SK-N-SH (cell line): ENCODE data around the gene BRSK1. TPM values are rescaled to one million over a fixed set of nuclear protein-coding genes. Genes with fewer than 3 reads are reported as not detected.

Experiments
- CTCF ChIA-PET: fragments of 300-600, 350-600 bp; formaldehyde crosslinking; extraction: SDS; loops from one replicate; lab custom pipeline; 2021; lab: Yijun Ruan, JAX
- POLR2A ChIA-PET: fragments of 350-600 bp; sonication (Branson Sonifier 250); formaldehyde crosslinking; extraction: SDS; loops from one replicate; lab custom pipeline; 2020; ENCODE audit warnings: antibody characterized with exemption, inconsistent platforms; lab: Yijun Ruan, JAX
- DNase-seq: peaks from one replicate; pipeline ENCODE4 v3.0.0; 2012
- H2AFZ ChIP-seq: fragments of 200-600 bp; sonication (generic); 2 replicates; pipeline ENCODE4 v1.8.1; 2016; ENCODE audit warnings: antibody characterized with exemption, mild to moderate bottlenecking, low read depth
- H3F3A ChIP-seq: fragments of 200-600 bp; sonication (generic); replicated peaks from 2 replicates; pipeline ENCODE3; 2016; ENCODE audit warnings: antibody characterized with exemption, mild to moderate bottlenecking; ENCODE audit not compliant: insufficient read depth
- H3K27ac ChIP-seq, 2 experiments: fragments of 200-500 bp in 1 of 2; fragments of 200-600 bp in 1 of 2; sonication (Bioruptor generic) in 1 of 2; sonication (generic), shearing (Covaris generic) in 1 of 2; 2 replicates each; pipeline versions ENCODE4 v1.5.1 to v1.6.1; 2014 to 2016; ENCODE audit warnings: low read depth in 2 of 2, inconsistent platforms in 1 of 2, low read length in 1 of 2, mild to moderate bottlenecking in 1 of 2, mixed read lengths in 1 of 2
- H3K27me3 ChIP-seq: fragments of 200-600 bp; sonication (generic), shearing (Covaris generic); 2 replicates; pipeline ENCODE4 v1.6.1; 2016; ENCODE audit warnings: mixed run types; ENCODE audit not compliant: insufficient read depth
- H3K36me3 ChIP-seq, 2 experiments: fragments of 200-500 bp in 1 of 2; fragments of 200-600 bp in 1 of 2; sonication (Bioruptor generic) in 1 of 2; sonication (generic) in 1 of 2; replicated peaks in 1 of 2; 2 replicates each; pipeline versions ENCODE3 to v1.5.1; 2014 to 2016; ENCODE audit warnings: low read length in 1 of 2, mild to moderate bottlenecking in 1 of 2; ENCODE audit not compliant: insufficient read depth in 2 of 2, control insufficient read depth in 1 of 2
- H3K4me1 ChIP-seq, 2 experiments: fragments of 200-500 bp in 1 of 2; fragments of 200-600 bp in 1 of 2; sonication (Bioruptor generic) in 1 of 2; sonication (generic), shearing (Covaris generic) in 1 of 2; 2 replicates each; pipeline versions ENCODE4 v1.5.1 to v1.6.1; 2014 to 2016; ENCODE audit warnings: low read depth in 1 of 2, low read length in 1 of 2, mixed run types in 1 of 2; ENCODE audit not compliant: insufficient read depth in 2 of 2, control insufficient read depth in 1 of 2
- H3K4me2 ChIP-seq: fragments of 200-600 bp; sonication (generic), shearing (Covaris generic); 2 replicates; pipeline ENCODE4 v1.6.1; 2017; ENCODE audit warnings: mixed run types
- H3K4me3 ChIP-seq, 2 experiments: fragments of 200-500 bp in 1 of 2; fragments of 200-600 bp in 1 of 2; sonication (Bioruptor generic) in 1 of 2; sonication (generic), shearing (Covaris generic) in 1 of 2; 2 replicates each; pipeline versions ENCODE4 v1.5.1 to v1.8.1; 2014 to 2016; ENCODE audit warnings: low read depth in 2 of 2, inconsistent platforms in 1 of 2, low read length in 1 of 2, mild to moderate bottlenecking in 1 of 2, mixed read lengths in 1 of 2, moderate library complexity in 1 of 2
- H3K79me2 ChIP-seq: fragments of 200-600 bp; sonication (generic); 2 replicates; pipeline ENCODE4 v1.8.1; 2017; ENCODE audit warnings: mild to moderate bottlenecking; ENCODE audit not compliant: insufficient read depth
- H3K9ac ChIP-seq: fragments of 200-600 bp; sonication (generic); 2 replicates; pipeline ENCODE4 v1.6.1; 2017; ENCODE audit warnings: mixed run types
- H3K9me2 ChIP-seq: fragments of 200-600 bp; sonication (generic); 2 replicates; pipeline ENCODE4 v1.6.1; 2017; ENCODE audit warnings: mixed run types
- H3K9me3 ChIP-seq: fragments of 200-600 bp; sonication (generic); 2 replicates; pipeline ENCODE4 v1.6.1; 2017; ENCODE audit warnings: mixed run types, mild to moderate bottlenecking, moderate library complexity
- H4K20me1 ChIP-seq: fragments of 200-600 bp; sonication (generic); 2 replicates; pipeline ENCODE4 v1.6.1; 2017; ENCODE audit warnings: mild to moderate bottlenecking, mixed run types; ENCODE audit not compliant: insufficient read depth
- CHD2 ChIP-seq: fragments of 150-350 bp; IDR thresholded peaks from 2 replicates; pipeline ENCODE4 v1.6.1; 2018; ENCODE audit warnings: low read length; ENCODE audit not compliant: partially characterized antibody
- CTCF ChIP-seq: fragments of 200-600 bp; sonication (generic); IDR thresholded peaks from 2 replicates; pipeline ENCODE4 v1.6.1; 2017; ENCODE audit warnings: antibody characterized with exemption, mild to moderate bottlenecking, moderate library complexity
- FOXM1 ChIP-seq: IDR thresholded peaks from 2 replicates; pipeline ENCODE4 v1.4.0; 2012; ENCODE audit warnings: low read depth, mild to moderate bottlenecking
- GABPA ChIP-seq: IDR thresholded peaks from 2 replicates; pipeline ENCODE4 v1.4.0; 2012; ENCODE audit warnings: low read depth, mild to moderate bottlenecking
- MAX ChIP-seq: IDR thresholded peaks from 2 replicates; pipeline ENCODE4 v1.4.0; 2012; ENCODE audit warnings: low read depth
- NRF1 ChIP-seq: IDR thresholded peaks from 2 replicates; pipeline ENCODE4 v1.6.1; 2012; ENCODE audit warnings: low read depth, mild to moderate bottlenecking, low read length
- PBX3 ChIP-seq: IDR thresholded peaks from 2 replicates; pipeline ENCODE4; 2012
- REST ChIP-seq: IDR thresholded peaks from 2 replicates; pipeline ENCODE4 v1.6.1; 2012; ENCODE audit warnings: mild to moderate bottlenecking, low read depth, low read length, moderate library complexity
- RFX5 ChIP-seq: IDR thresholded peaks from 2 replicates; pipeline ENCODE4 v1.6.1; 2012; ENCODE audit warnings: mild to moderate bottlenecking, improper control_type of control experiment, low read length
- RXRA ChIP-seq: IDR thresholded peaks from 2 replicates; pipeline ENCODE4 v1.4.0; 2012; ENCODE audit warnings: low read depth, mild to moderate bottlenecking, borderline replicate concordance
- SIN3A ChIP-seq: IDR thresholded peaks from 2 replicates; pipeline ENCODE4 v1.6.1; 2012; ENCODE audit warnings: low read depth, mild to moderate bottlenecking, low read length, moderate library complexity, borderline replicate concordance
- SMC3 ChIP-seq: IDR thresholded peaks from 2 replicates; pipeline ENCODE4 v1.6.1; 2012; ENCODE audit warnings: low read depth, low read length, improper control_type of control experiment
- USF1 ChIP-seq: IDR thresholded peaks from 2 replicates; pipeline ENCODE4 v1.4.0; 2012; ENCODE audit warnings: low read depth, borderline replicate concordance
- USF2 ChIP-seq: fragments of 150-350 bp; IDR thresholded peaks from 2 replicates; pipeline ENCODE4 v1.6.1; 2017; ENCODE audit warnings: antibody characterized with exemption, low read length, low read depth, borderline replicate concordance
- YY1 ChIP-seq: IDR thresholded peaks from 2 replicates; pipeline ENCODE4 v1.4.0; 2012; ENCODE audit warnings: low read depth, mild to moderate bottlenecking
- WGBS: methylation state at CpG from one replicate; pipeline ENCODE4 v1.1.6; 2017; ENCODE audit warnings: low lambda C conversion rate; 5-methylcytosine and 5-hydroxymethylcytosine counted together
- polyA plus RNA-seq, 3 experiments: library from polyadenylated mRNA; depleted of rRNA; stranded (reverse); fragments of >200 nt; gene quantifications; 2 replicates each; pipeline ENCODE4 v1.2.3, GENCODE V29; 2012

Gene BRSK1
- polyA plus RNA-seq, 1 of the 3 experiments (the other 2 are of a cell fraction), result 49.7 TPM

GRCh38 chr19:55305491-55305890 lies 21.7 kb downstream of the BRSK1 start:
- Histone ChIP-seq H3K4me3 (no peak overlapping the region), H3F3A (no peaks in the 10 kb centered on the region), H3K9me2 (no peaks in the 10 kb centered on the region), H3K36me3 (peaks cover 33 to 46% of the 10 kb centered on the region in 2 experiments), H3K27ac (no peak overlapping the region), H3K9me3 (no peaks in the 10 kb centered on the region), H3K9ac (no peak overlapping the region), H3K79me2 (no peaks in the 10 kb centered on the region), H2AFZ (no peak overlapping the region), H4K20me1 (no peaks in the 10 kb centered on the region), H3K4me2 (no peak overlapping the region), H3K27me3 (no peaks in the 10 kb centered on the region), H3K4me1 (peaks cover 0 to 8% of the 10 kb centered on the region in 2 experiments; a peak in 1 of 4 replicates)
- TF ChIP-seq GABPA (peak; percentile 65), RXRA (no peak), SIN3A (no peak), NRF1 (no peak), CHD2 (peak; percentile 42), PBX3 (no peak)
- ChIA-PET POLR2A (no interaction called here), CTCF (interaction anchor here (0.9 to 1.2 kb wide), 2 partner anchors 11 to 113 kb away, joined by 3 to 4 read pairs; no protein-coding TSS in a partner anchor)
- DNase-seq, result peak; percentile 84
- WGBS, result 76% methylated on average over 9 of the region's 9 CpGs

GRCh38 chr19:55305983-55306562 lies 22.3 kb downstream of the BRSK1 start:
- no peak overlapping the region for H2AFZ ChIP-seq
- no peaks in the 10 kb centered on the region for H3K27me3 ChIP-seq
- ChIA-PET POLR2A (no interaction called here), CTCF (interaction anchor here (0.9 to 1.0 kb wide), 2 partner anchors 113 to 165 kb away, joined by 3 read pairs; no protein-coding TSS in a partner anchor)
- H3K9me3 ChIP-seq, result no peaks in the 10 kb centered on the region
- H4K20me1 ChIP-seq, result no peaks in the 10 kb centered on the region
- WGBS, result 86% methylated on average over 12 of the region's 17 CpGs
- no peak for TF ChIP-seq FOXM1
- TF ChIP-seq RXRA, result no peak
- no peak for TF ChIP-seq MAX
- TF ChIP-seq YY1, result no peak
- TF ChIP-seq CHD2, result no peak
- no peak for TF ChIP-seq REST
- no peak for TF ChIP-seq NRF1
- TF ChIP-seq SMC3, result no peak
- no peak for TF ChIP-seq CTCF
- TF ChIP-seq USF2, result no peak
- no peak for TF ChIP-seq USF1
- no peak for TF ChIP-seq RFX5
- H3F3A ChIP-seq, result no peaks in the 10 kb centered on the region
- DNase-seq, result no peak
- peaks cover 0 to 8% of the 10 kb centered on the region in 2 experiments; a peak in 1 of 4 replicates for H3K4me1 ChIP-seq
- peaks cover 33 to 46% of the 10 kb centered on the region in 2 experiments for H3K36me3 ChIP-seq
- H3K4me3 ChIP-seq, result no peak overlapping the region
- no peak overlapping the region for H3K4me2 ChIP-seq
- no peak overlapping the region for H3K27ac ChIP-seq
- no peaks in the 10 kb centered on the region for H3K9me2 ChIP-seq
- no peak overlapping the region for H3K9ac ChIP-seq
- no peaks in the 10 kb centered on the region for H3K79me2 ChIP-seq
